Endothelial cell (in vitro differentiated cells): ENCODE results near the gene GFOD2. TPM values are rescaled to one million over a fixed set of nuclear protein-coding genes. Genes with fewer than 3 reads are reported as not detected.

Experiments used
- DNase-seq: peaks from one replicate; pipeline ENCODE4 v3.0.0; 2021; ENCODE audit warnings: low spot score
- H3K27ac Mint-ChIP-seq: one replicate; pipeline ENCODE4 v1.8.0; 2021; ENCODE audit warnings: mixed read lengths, inconsistent platforms; ENCODE audit not compliant: unreplicated experiment
- H3K27me3 Mint-ChIP-seq: one replicate; pipeline ENCODE4 v1.8.0; 2021; ENCODE audit warnings: mild to moderate bottlenecking, moderate library complexity, mixed read lengths, inconsistent platforms; ENCODE audit not compliant: unreplicated experiment
- H3K36me3 Mint-ChIP-seq: one replicate; pipeline ENCODE4 v1.8.0; 2021; ENCODE audit warnings: mild to moderate bottlenecking, low read depth, mixed read lengths, inconsistent platforms; ENCODE audit not compliant: unreplicated experiment
- H3K4me1 Mint-ChIP-seq: one replicate; pipeline ENCODE4 v1.8.0; 2021; ENCODE audit warnings: mild to moderate bottlenecking, mixed read lengths, inconsistent platforms; ENCODE audit not compliant: unreplicated experiment
- H3K4me3 Mint-ChIP-seq: one replicate; pipeline ENCODE4 v1.8.0; 2021; ENCODE audit warnings: mild to moderate bottlenecking, mixed read lengths, inconsistent platforms; ENCODE audit not compliant: unreplicated experiment
- H3K9me3 Mint-ChIP-seq: one replicate; pipeline ENCODE4 v1.8.0; 2021; ENCODE audit warnings: mixed read lengths, inconsistent platforms; ENCODE audit not compliant: unreplicated experiment
- CTCF ChIP-seq: fragments of 200-600 bp; sonication (generic); IDR thresholded peaks from one replicate; pipeline ENCODE4 v1.5.0; 2021; ENCODE audit warnings: antibody characterized with exemption; ENCODE audit not compliant: unreplicated experiment
- total RNA-seq: library from RNA; stranded (reverse); fragmentation: NEBNext Ultra II Directional; extraction: Animal tissue kit (Norgen Biotek cat#: 25700); gene quantifications from one replicate; pipeline ENCODE4 v1.2.1, GENCODE V29; 2021; ENCODE audit not compliant: unreplicated experiment

Gene GFOD2
- total RNA-seq, 1 donor from 2014 or later: 44.2 TPM

- Mint-ChIP-seq H3K27me3 (peaks cover 4% of the 10 kb centered on the region), H3K4me1 (peaks cover 28% of the 10 kb centered on the region), H3K36me3 (peaks cover 4% of the 10 kb centered on the region), H3K9me3 (no peaks in the 10 kb centered on the region), H3K4me3 (peak overlapping the region; percentile 15), H3K27ac (peak overlapping the region; percentile 87)
- DNase-seq: no peak
- TF ChIP-seq CTCF: no peak
Observed at GRCh38 chr16:67674851-67675578, 44.1 kb downstream of the GFOD2 start.

GRCh38 chr16:67673712-67674580 is 45.2 kb downstream of the GFOD2 start:
- Mint-ChIP-seq H3K4me1 (peaks cover 30% of the 10 kb centered on the region), H3K27ac (peak overlapping the region; percentile 87), H3K9me3 (no peaks in the 10 kb centered on the region), H3K27me3 (peaks cover 10% of the 10 kb centered on the region), H3K4me3 (peak overlapping the region; percentile 53), H3K36me3 (peaks cover 4% of the 10 kb centered on the region)
- no peak for TF ChIP-seq CTCF
- peak; percentile 43 for DNase-seq

- no peaks in the 10 kb centered on the region for H3K9me3 Mint-ChIP-seq
- H3K4me3 Mint-ChIP-seq: peak overlapping the region; percentile 72
- TF ChIP-seq CTCF: no peak
- H3K4me1 Mint-ChIP-seq: peaks cover 30% of the 10 kb centered on the region
- peaks cover 8% of the 10 kb centered on the region for H3K36me3 Mint-ChIP-seq
- DNase-seq: peak; percentile 77
- H3K27ac Mint-ChIP-seq: peak overlapping the region; percentile 87
- peaks cover 10% of the 10 kb centered on the region for H3K27me3 Mint-ChIP-seq
Observed at GRCh38 chr16:67672739-67673662, 46.1 kb downstream of the GFOD2 start.

- H3K4me1 Mint-ChIP-seq: peaks cover 30% of the 10 kb centered on the region
- H3K4me3 Mint-ChIP-seq: peak overlapping the region; percentile 72
- H3K27me3 Mint-ChIP-seq: peaks cover 10% of the 10 kb centered on the region
- no peaks in the 10 kb centered on the region for H3K9me3 Mint-ChIP-seq
- peaks cover 8% of the 10 kb centered on the region for H3K36me3 Mint-ChIP-seq
- no peak for DNase-seq
- peak overlapping the region; percentile 72 for H3K27ac Mint-ChIP-seq
- no peak for TF ChIP-seq CTCF
Observed at GRCh38 chr16:67672306-67672705, 46.8 kb downstream of the GFOD2 start.
